Natural killer cell (primary cell): ENCODE results near the gene BHLHE41. TPM values are rescaled to one million over a fixed set of nuclear protein-coding genes. Genes with fewer than 3 reads are reported as not detected.

Source experiments
- ATAC-seq, 3 donors: fragments of 150-1000 bp in 2 of 3; fragments of 200-7000 bp in 1 of 3; cut with Tn5 transposase; 1 replicate in 1 of 3; 2 replicates in 2 of 3; pipeline ENCODE4 v1.10.0; 2021; ENCODE audit warnings: mild to moderate bottlenecking in 2 of 3, moderate library complexity in 2 of 3
- DNase-seq, 2 donors: peaks; one replicate each; pipeline versions ENCODE4 v3.0.0 to v3.0.0-alpha.2; 2013 to 2021; ENCODE audit warnings: mixed read lengths in 1 of 2
- H3K27ac ChIP-seq: one replicate; pipeline ENCODE4 v1.5.1; 2013; ENCODE audit warnings: mild to moderate bottlenecking, low read length
- H3K27me3 ChIP-seq: one replicate; pipeline ENCODE4 v1.6.1; 2013; ENCODE audit warnings: low read length; ENCODE audit not compliant: control insufficient read depth, insufficient read depth
- H3K36me3 ChIP-seq: one replicate; pipeline ENCODE4 v1.6.1; 2013; ENCODE audit warnings: low read length; ENCODE audit not compliant: control insufficient read depth, insufficient read depth
- H3K4me1 ChIP-seq: one replicate; pipeline ENCODE4 v1.6.1; 2013; ENCODE audit warnings: low read length; ENCODE audit not compliant: control insufficient read depth, insufficient read depth
- H3K4me3 ChIP-seq: one replicate; pipeline ENCODE4 v1.5.1; 2013; ENCODE audit warnings: low read length
- H3K9me3 ChIP-seq: one replicate; pipeline ENCODE4 v1.6.1; 2013; ENCODE audit warnings: low read length; ENCODE audit not compliant: control insufficient read depth, insufficient read depth
- H3K27ac Mint-ChIP-seq, 2 donors: one replicate each; pipeline ENCODE4 v1.8.0; 2022; ENCODE audit warnings: mild to moderate bottlenecking in 2 of 2, mixed read lengths in 2 of 2, moderate library complexity in 1 of 2
- H3K27me3 Mint-ChIP-seq, 2 donors: one replicate each; pipeline ENCODE4 v1.8.0; 2022; ENCODE audit warnings: low read depth in 2 of 2, mixed read lengths in 2 of 2
- H3K36me3 Mint-ChIP-seq: one replicate; pipeline ENCODE4 v1.8.0; 2022; ENCODE audit warnings: mixed read lengths
- H3K4me1 Mint-ChIP-seq, 2 donors: one replicate each; pipeline ENCODE4 v1.8.0; 2022; ENCODE audit warnings: mixed read lengths in 2 of 2
- H3K4me3 Mint-ChIP-seq: one replicate; pipeline ENCODE4 v1.8.0; 2022; ENCODE audit warnings: mild to moderate bottlenecking, moderate library complexity, mixed read lengths
- H3K9me3 Mint-ChIP-seq, 2 donors: one replicate each; pipeline ENCODE4 v1.8.0; 2022; ENCODE audit warnings: mixed read lengths in 2 of 2
- CTCF ChIP-seq: fragments of 200-600 bp; IDR thresholded peaks from one replicate; pipeline ENCODE4 v1.8.0; 2022; ENCODE audit warnings: antibody characterized with exemption
- WGBS: methylation state at CpG from one replicate; pipeline ENCODE4 v1.1.7; 2013; ENCODE audit warnings: missing lambda C conversion rate; ENCODE audit not compliant: insufficient coverage; 5-methylcytosine and 5-hydroxymethylcytosine counted together
- intact Hi-C: fragments of 100-400 bp; cut with micrococcal nuclease; formaldehyde crosslinking; loops from one replicate; pipeline ENCODE4 v1.14.2; 2022
- total RNA-seq, 4 donors: library from RNA; stranded (reverse); fragments of 120-200 nt in 1 of 4; gene quantifications; one replicate each; pipeline versions ENCODE4 v1.2.3 to v1.2.4, GENCODE V29; 2013 to 2022

BHLHE41 gene
- total RNA-seq, 3 donors from 2014 or later (not counting 1 experiment from before 2014, with no cell fraction given), result 0.09 to 3.7 TPM; not detected in 1

DNA sequence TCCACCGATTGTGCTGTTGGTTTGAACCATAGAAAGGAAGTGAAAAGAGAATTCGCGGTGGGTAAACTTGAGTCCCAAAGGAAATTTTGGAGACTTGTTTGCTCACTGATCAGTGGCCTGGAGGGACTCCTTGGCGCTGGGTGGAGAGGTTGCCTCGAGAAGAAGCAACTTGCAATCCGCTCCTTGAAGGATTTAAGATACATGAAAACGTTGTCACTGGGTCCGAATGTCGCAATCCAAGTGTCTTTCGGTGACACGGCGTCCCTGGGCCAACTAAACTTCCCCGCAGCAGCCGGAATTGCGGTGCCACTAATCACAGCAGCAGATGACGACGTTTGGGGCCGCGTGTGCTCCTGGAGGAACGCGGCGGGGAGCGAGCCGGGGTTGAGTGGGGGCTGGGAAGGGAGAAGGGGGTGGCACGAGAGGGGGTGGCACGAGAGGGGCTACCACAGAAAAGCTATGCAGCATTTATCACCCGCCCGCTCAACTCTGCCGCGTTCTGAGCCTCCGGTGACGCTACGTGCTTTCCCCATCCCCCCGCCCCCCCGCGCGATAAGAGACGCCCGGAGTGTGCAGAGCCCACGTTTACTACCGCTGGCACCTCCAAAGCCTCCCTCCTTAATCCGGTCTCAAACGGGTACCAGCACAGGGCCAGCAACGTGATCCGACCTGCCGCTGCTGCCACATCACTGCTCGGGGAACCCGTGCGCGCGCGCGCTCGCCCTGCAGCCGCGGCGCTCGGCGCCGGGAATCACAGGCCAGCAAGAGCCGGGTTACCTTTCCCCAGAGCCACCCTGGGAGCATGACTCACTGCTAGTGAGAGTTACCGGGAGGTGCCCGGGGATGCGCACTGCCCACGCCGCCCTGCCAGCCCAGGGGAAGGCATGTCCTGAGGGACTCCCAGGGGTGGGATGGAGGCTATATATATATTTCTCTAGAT, 833 bp upstream of the BHLHE41 start:
- no peak for TF ChIP-seq CTCF
- Mint-ChIP-seq H3K36me3 (no peaks in the 10 kb centered on the region), H3K27me3 (peaks cover 57 to 74% of the 10 kb centered on the region in 2 donors), H3K4me3 (peak overlapping the region; percentile 60), H3K9me3 (no peaks in the 10 kb centered on the region), H3K4me1 (peaks cover 18 to 35% of the 10 kb centered on the region in 2 donors), H3K27ac (no peak overlapping the region)
- DNase-seq (peak in 1 of 2 donors; percentile 40), ATAC-seq (peak in 1 of 3 donors; percentile 9)
- WGBS, result under 1% methylated on average over 64 of the region's 66 CpGs
- Histone ChIP-seq H3K4me3 (peak overlapping the region; percentile 38), H3K4me1 (peaks cover 35% of the 10 kb centered on the region), H3K27me3 (peaks cover 50% of the 10 kb centered on the region), H3K9me3 (no peaks in the 10 kb centered on the region), H3K36me3 (no peaks in the 10 kb centered on the region), H3K27ac (peak overlapping the region; percentile 60)
- intact Hi-C loops, result no loop called here

DNA sequence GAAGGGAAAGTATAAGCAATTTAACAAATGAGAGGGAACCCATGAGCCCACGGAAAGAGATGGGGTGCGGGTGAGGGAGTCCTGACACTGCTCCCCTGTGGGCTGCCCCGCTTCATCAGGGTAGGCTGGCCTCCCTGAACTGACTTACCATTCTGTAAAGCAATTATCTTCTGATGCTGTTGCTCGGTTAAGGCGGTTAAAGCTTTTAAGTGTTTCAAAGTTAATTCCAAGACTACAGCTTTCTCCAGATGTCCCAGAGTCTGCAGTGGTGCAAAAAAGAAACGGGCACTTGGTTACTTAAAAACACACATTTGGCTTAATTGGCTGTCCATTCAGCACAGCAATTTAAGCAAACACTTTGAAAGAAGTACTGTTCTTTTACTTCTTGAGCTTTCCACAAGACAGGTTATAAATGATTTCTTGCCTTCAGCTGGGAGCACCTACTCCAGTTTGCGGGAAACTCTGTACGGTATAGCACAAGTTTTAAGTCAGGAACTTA, 1.3 kb downstream of the BHLHE41 start:
- intact Hi-C loops, result no loop called here
- no peak overlapping the region for H3K27ac Mint-ChIP-seq
- H3K9me3 ChIP-seq, result no peaks in the 10 kb centered on the region
- peaks cover 35% of the 10 kb centered on the region for H3K4me1 ChIP-seq
- no peak overlapping the region for H3K27ac ChIP-seq
- no peaks in the 10 kb centered on the region for H3K36me3 ChIP-seq
- DNase-seq (no peak), ATAC-seq (no peak)
- H3K4me3 Mint-ChIP-seq, result peak overlapping the region; percentile 77
- TF ChIP-seq CTCF, result no peak
- peaks cover 18 to 35% of the 10 kb centered on the region in 2 donors for H3K4me1 Mint-ChIP-seq
- H3K36me3 Mint-ChIP-seq, result no peaks in the 10 kb centered on the region
- H3K27me3 ChIP-seq, result peaks cover 52% of the 10 kb centered on the region
- peaks cover 59 to 67% of the 10 kb centered on the region in 2 donors for H3K27me3 Mint-ChIP-seq
- WGBS, result 22% methylated on average over 8 of the region's 8 CpGs
- peak overlapping the region; percentile 27 for H3K4me3 ChIP-seq
- H3K9me3 Mint-ChIP-seq, result no peaks in the 10 kb centered on the region

DNA sequence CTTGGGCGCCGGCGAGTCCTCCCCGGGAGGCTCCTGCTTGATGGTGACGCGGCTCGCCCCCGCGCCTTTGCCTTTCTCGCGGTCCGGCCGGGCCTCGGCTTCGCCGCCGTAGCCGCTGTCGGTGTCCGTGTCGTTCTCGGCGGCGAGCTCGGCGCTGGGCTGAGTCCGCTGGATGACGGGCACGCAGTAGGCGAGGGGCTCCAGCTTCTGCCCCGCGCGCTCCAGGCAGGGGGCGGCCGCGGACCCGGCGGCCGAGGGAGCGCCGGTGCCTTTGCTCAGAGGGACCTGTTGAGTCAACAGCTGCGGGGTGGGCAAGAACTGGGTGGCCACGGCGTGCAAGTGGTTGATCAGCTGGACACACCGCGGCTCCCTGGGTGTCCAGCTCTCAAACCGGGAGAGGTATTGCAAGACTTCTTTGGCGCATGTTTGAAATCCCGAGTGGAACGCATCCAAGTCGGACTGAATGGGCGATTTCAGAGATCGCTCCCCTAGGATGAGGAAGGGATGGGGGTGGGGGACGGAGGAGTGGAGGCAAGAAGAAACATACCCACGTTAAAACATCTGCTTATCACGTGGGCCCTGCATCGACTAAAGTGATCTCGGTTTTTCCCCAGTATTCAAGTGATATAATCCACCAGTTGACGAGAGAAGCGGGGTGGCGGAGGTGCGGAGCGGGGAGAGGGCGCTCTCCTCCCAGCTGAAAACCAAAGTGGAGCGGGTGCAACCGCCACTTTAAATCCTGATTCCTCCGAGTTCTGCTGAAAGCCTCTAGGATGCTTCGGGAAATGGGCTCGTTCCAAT, 2.0 kb downstream of the BHLHE41 start:
- ATAC-seq, result peak in 2 of 3 donors; percentile 29 to 38

More for the DNA sequence above, 2.0 kb downstream of the BHLHE41 start:
- Histone ChIP-seq H3K36me3 (no peaks in the 10 kb centered on the region), H3K4me3 (peak overlapping the region; percentile 27), H3K9me3 (no peaks in the 10 kb centered on the region), H3K27me3 (peaks cover 52% of the 10 kb centered on the region), H3K27ac (no peak overlapping the region), H3K4me1 (peaks cover 35% of the 10 kb centered on the region)
- DNase-seq, result peak; percentile 21 to 63
- Mint-ChIP-seq H3K4me3 (peak overlapping the region; percentile 77), H3K9me3 (no peaks in the 10 kb centered on the region), H3K36me3 (no peaks in the 10 kb centered on the region), H3K27ac (no peak overlapping the region), H3K27me3 (peaks cover 57 to 67% of the 10 kb centered on the region in 2 donors), H3K4me1 (peaks cover 18 to 35% of the 10 kb centered on the region in 2 donors)
- TF ChIP-seq CTCF, result no peak
- WGBS, result under 1% methylated on average over 69 of the region's 69 CpGs
- intact Hi-C loops, result no loop called here
